T-helper 22 cell (primary cell): ENCODE results near the gene GADD45G.

Experiments
- DNase-seq: peaks from one replicate; pipeline ENCODE4 v3.0.0-alpha.2; 2020; ENCODE audit warnings: low read depth

The GADD45G gene

GRCh38 chr9:89592963-89593726 lies 11.7 kb upstream of the GADD45G start:
- DNase-seq, result no peak

- peak; percentile 9 for DNase-seq
Observed at GRCh38 chr9:89593727-89594427, 10.9 kb upstream of the GADD45G start.

- no peak for DNase-seq
Observed at GRCh38 chr9:89594811-89595550, 9.8 kb upstream of the GADD45G start.

GRCh38 chr9:89595646-89596045 lies 9.2 kb upstream of the GADD45G start:
- DNase-seq, result no peak

GRCh38 chr9:89596937-89597555 lies 7.8 kb upstream of the GADD45G start:
- no peak for DNase-seq

- DNase-seq, result peak; percentile 25
Observed at GRCh38 chr9:89597711-89598362, 7.0 kb upstream of the GADD45G start.

- no peak for DNase-seq
Observed at GRCh38 chr9:89598363-89598713, 6.5 kb upstream of the GADD45G start.

- DNase-seq, result no peak
Observed at GRCh38 chr9:89598926-89599325, 5.9 kb upstream of the GADD45G start.

GRCh38 chr9:89600831-89601230 lies 4.0 kb upstream of the GADD45G start:
- no peak for DNase-seq

- no peak for DNase-seq
Observed at GRCh38 chr9:89601306-89601705, 3.5 kb upstream of the GADD45G start.

GRCh38 chr9:89601856-89602562 lies 2.8 kb upstream of the GADD45G start:
- DNase-seq, result no peak

- peak; percentile 66 for DNase-seq
Observed at GRCh38 chr9:89602978-89603766, 1.6 kb upstream of the GADD45G start.

- DNase-seq, result peak; percentile 12
Observed at GRCh38 chr9:89603767-89604665, 796 bp upstream of the GADD45G start.

- DNase-seq, result peak; percentile 43
Observed at GRCh38 chr9:89605465-89606048, 745 bp downstream of the GADD45G start.

- DNase-seq, result peak; percentile 12
Observed at GRCh38 chr9:89606049-89606623, 1.3 kb downstream of the GADD45G start.

- DNase-seq, result peak; percentile 25
Observed at GRCh38 chr9:89606624-89607311, 2.0 kb downstream of the GADD45G start.

- DNase-seq, result no peak
Observed at GRCh38 chr9:89608641-89609335, 4.0 kb downstream of the GADD45G start.
